H1 (cell line): ENCODE data around the gene DNASE2B. TPM values are rescaled to one million over a fixed set of nuclear protein-coding genes. Genes with fewer than 3 reads are reported as not detected.

Experiments
- CTCF ChIA-PET: fragments of 300-600 bp; sonication (Branson Sonifier 250); formaldehyde crosslinking; loops from one replicate; lab custom pipeline; 2021; ENCODE audit not compliant: partially characterized antibody; lab: Charles Lee
- POLR2A ChIA-PET: fragments of 300-600 bp; sonication (Branson Sonifier 250); formaldehyde crosslinking; loops from one replicate; lab custom pipeline; 2021; ENCODE audit warnings: inconsistent platforms; ENCODE audit not compliant: partially characterized antibody; lab: Charles Lee
- DNase-seq, 2 experiments: peaks; one replicate each; pipeline versions ENCODE4 v3.0.0 to v3.0.0-alpha.2; 2010 to 2022; ENCODE audit warnings: low spot score in 2 of 2, low read depth in 1 of 2, mixed read lengths in 1 of 2
- FAIRE-seq: peaks from 2 replicates; lab custom pipeline; 2011; peaks lifted over from hg19 to GRCh38; lab: Jason Lieb, UNC
- H2AFZ ChIP-seq: 2 replicates; pipeline ENCODE4 v1.8.1; 2012; ENCODE audit warnings: low read length, inconsistent platforms
- H2AK5ac ChIP-seq: 2 replicates; pipeline ENCODE4 v1.6.1; 2013; ENCODE audit warnings: low read depth, low read length
- H2BK120ac ChIP-seq: replicated peaks from 2 replicates; pipeline ENCODE3; 2013; ENCODE audit warnings: low read depth, low read length, inconsistent platforms
- H2BK12ac ChIP-seq: 2 replicates; pipeline ENCODE4 v1.6.1; 2013; ENCODE audit warnings: low read depth, low read length
- H2BK15ac ChIP-seq: 2 replicates; pipeline ENCODE4 v1.6.1; 2013; ENCODE audit warnings: low read length
- H2BK20ac ChIP-seq: 2 replicates; pipeline ENCODE4 v1.6.1; 2013; ENCODE audit warnings: low read length
- H2BK5ac ChIP-seq: 2 replicates; pipeline ENCODE4 v1.6.1; 2013; ENCODE audit warnings: low read depth, low read length
- H3K14ac ChIP-seq: 2 replicates; pipeline ENCODE4 v1.6.1; 2013; ENCODE audit warnings: inconsistent platforms; ENCODE audit not compliant: insufficient read length
- H3K18ac ChIP-seq: 2 replicates; pipeline ENCODE4 v1.6.1; 2013; ENCODE audit warnings: low read length; ENCODE audit errors: extremely low read depth
- H3K23ac ChIP-seq: 2 replicates; pipeline ENCODE4 v1.6.1; 2013; ENCODE audit warnings: inconsistent platforms; ENCODE audit not compliant: insufficient read length
- H3K23me2 ChIP-seq: 2 replicates; pipeline ENCODE4 v1.6.1; 2013; ENCODE audit warnings: low read depth, low read length
- H3K27ac ChIP-seq: 2 replicates; pipeline ENCODE4 v1.6.1; 2011; ENCODE audit warnings: low read depth, low read length, inconsistent platforms
- H3K27me3 ChIP-seq, 4 experiments: replicated peaks in 1 of 4; 1 replicate in 1 of 4; 2 replicates in 3 of 4; pipeline versions ENCODE4 v1.6.1 to v1.8.1; 2011 to 2013; ENCODE audit warnings: low read length in 3 of 4, mild to moderate bottlenecking in 3 of 4, inconsistent platforms in 2 of 4, mixed read lengths in 2 of 4, moderate library complexity in 1 of 4; ENCODE audit not compliant: control insufficient read depth in 3 of 4, insufficient read depth in 3 of 4; ENCODE audit errors: extremely low read depth in 1 of 4
- H3K36me3 ChIP-seq, 4 experiments: 2 replicates each; pipeline versions ENCODE4 v1.6.1 to v1.8.1; 2011 to 2013; ENCODE audit warnings: mild to moderate bottlenecking in 4 of 4, low read length in 3 of 4, moderate library complexity in 2 of 4, control low read depth in 1 of 4, inconsistent platforms in 1 of 4; ENCODE audit not compliant: insufficient read depth in 4 of 4, control insufficient read depth in 2 of 4
- H3K4ac ChIP-seq: replicated peaks from 2 replicates; pipeline ENCODE3; 2013; ENCODE audit warnings: low read length, low read depth, mixed read lengths, inconsistent platforms; ENCODE audit not compliant: insufficient read length
- H3K4me1 ChIP-seq, 4 experiments: replicated peaks in 1 of 4; 1 replicate in 1 of 4; 2 replicates in 3 of 4; pipeline versions ENCODE4 v1.6.1 to v1.8.1; 2011 to 2013; ENCODE audit warnings: low read length in 3 of 4, inconsistent platforms in 2 of 4, mixed read lengths in 1 of 4; ENCODE audit not compliant: insufficient read depth in 4 of 4, control insufficient read depth in 3 of 4
- H3K4me2 ChIP-seq, 2 experiments: 2 replicates each; pipeline versions ENCODE4 v1.6.1 to v1.8.1; 2011 to 2013; ENCODE audit warnings: low read depth in 2 of 2, low read length in 2 of 2, control low read depth in 1 of 2, inconsistent platforms in 1 of 2, mild to moderate bottlenecking in 1 of 2; ENCODE audit not compliant: insufficient read depth in 1 of 2
- H3K4me3 ChIP-seq, 4 experiments: fragments of 200-600, 300-600 bp in 1 of 4; sonication (generic), shearing (Covaris generic), sonication (Bioruptor Twin) in 1 of 4; 2 replicates each; pipeline versions ENCODE4 v1.5.1 to v1.8.1; 2011 to 2016; ENCODE audit warnings: low read length in 4 of 4, low read depth in 3 of 4, control low read depth in 2 of 4, inconsistent platforms in 2 of 4, mild to moderate bottlenecking in 2 of 4, mixed read lengths in 1 of 4, moderate library complexity in 1 of 4; ENCODE audit not compliant: insufficient read depth in 2 of 4; ENCODE audit errors: extremely low read depth in 1 of 4
- H3K56ac ChIP-seq: replicated peaks from 2 replicates; pipeline ENCODE3; 2013; ENCODE audit warnings: low read depth, mild to moderate bottlenecking, mixed read lengths, low read length, inconsistent platforms; ENCODE audit not compliant: insufficient read length
- H3K79me1 ChIP-seq: 2 replicates; pipeline ENCODE4 v1.6.1; 2013; ENCODE audit warnings: low read depth, low read length, control low read depth
- H3K79me2 ChIP-seq, 2 experiments: 2 replicates each; pipeline versions ENCODE4 v1.6.1 to v1.8.1; 2012 to 2013; ENCODE audit warnings: low read length in 2 of 2, mild to moderate bottlenecking in 2 of 2, inconsistent platforms in 1 of 2; ENCODE audit not compliant: insufficient read depth in 2 of 2, control insufficient read depth in 1 of 2
- H3K9ac ChIP-seq, 4 experiments: replicated peaks in 1 of 4; 1 replicate in 1 of 4; 2 replicates in 3 of 4; pipeline versions ENCODE4 v1.6.1 to v1.8.1; 2011 to 2013; ENCODE audit warnings: low read depth in 3 of 4, low read length in 3 of 4, control low read depth in 2 of 4, mild to moderate bottlenecking in 2 of 4, moderate library complexity in 2 of 4, inconsistent platforms in 1 of 4; ENCODE audit errors: extremely low read depth in 1 of 4
- H3K9me3 ChIP-seq, 2 experiments: 2 replicates each; pipeline versions ENCODE4 v1.6.1 to v1.8.1; 2012 to 2013; ENCODE audit warnings: mild to moderate bottlenecking in 2 of 2, moderate library complexity in 2 of 2, control low read depth in 1 of 2, inconsistent platforms in 1 of 2, low read depth in 1 of 2, low read length in 1 of 2, mixed read lengths in 1 of 2; ENCODE audit not compliant: insufficient read depth in 2 of 2
- H4K20me1 ChIP-seq, 2 experiments: replicated peaks in 1 of 2; 2 replicates each; pipeline versions ENCODE3 to v1.8.1; 2011 to 2013; ENCODE audit warnings: inconsistent platforms in 2 of 2, low read length in 2 of 2, mild to moderate bottlenecking in 1 of 2; ENCODE audit not compliant: insufficient read depth in 2 of 2, control insufficient read depth in 1 of 2
- H4K5ac ChIP-seq: 2 replicates; pipeline ENCODE4 v1.6.1; 2013; ENCODE audit warnings: low read length, low read depth, mixed read lengths, inconsistent platforms; ENCODE audit not compliant: insufficient read length
- H4K8ac ChIP-seq: 2 replicates; pipeline ENCODE4 v1.8.0; 2013; ENCODE audit warnings: mild to moderate bottlenecking, moderate library complexity, low read length, inconsistent platforms; ENCODE audit not compliant: insufficient read depth; ENCODE audit errors: extremely low read depth
- H4K91ac ChIP-seq: replicated peaks from 2 replicates; pipeline ENCODE3; 2013; ENCODE audit warnings: low read length, mixed read lengths, inconsistent platforms; ENCODE audit not compliant: insufficient read length
- ASH2L ChIP-seq: fragments of 200-600, 300-600 bp; sonication (generic); IDR thresholded peaks from one replicate; pipeline ENCODE4 v1.7.1; 2017; ENCODE audit warnings: low read length
- CREB1 ChIP-seq: IDR thresholded peaks from 2 replicates; pipeline ENCODE4 v1.6.1; 2012; ENCODE audit warnings: inconsistent platforms
- MAFK ChIP-seq: IDR thresholded peaks from 2 replicates; pipeline ENCODE4 v1.6.1; 2012; ENCODE audit warnings: low read depth, mild to moderate bottlenecking, improper control_type of control experiment, low read length
- NANOG ChIP-seq: IDR thresholded peaks from 2 replicates; pipeline ENCODE4 v1.6.1; 2011; ENCODE audit warnings: low read length, low read depth, mild to moderate bottlenecking, inconsistent platforms; ENCODE audit not compliant: insufficient read depth, poor library complexity, severe bottlenecking
- NRF1 ChIP-seq: IDR thresholded peaks from 2 replicates; pipeline ENCODE4 v1.6.1; 2011; ENCODE audit warnings: mild to moderate bottlenecking, low read depth, low read length, improper control_type of control experiment
- POLR2A ChIP-seq, 2 experiments: IDR thresholded peaks; 1 replicate in 1 of 2; 2 replicates in 1 of 2; pipeline ENCODE4 v1.6.1; 2011; ENCODE audit warnings: low read depth in 2 of 2, low read length in 2 of 2, mild to moderate bottlenecking in 2 of 2; ENCODE audit errors: control extremely low read depth in 1 of 2
- RFX5 ChIP-seq: IDR thresholded peaks from 2 replicates; pipeline ENCODE4 v1.6.1; 2011; ENCODE audit warnings: low read depth, low read length, improper control_type of control experiment, borderline replicate concordance
- SAP30 ChIP-seq: fragments of 300-600 bp; sonication (generic); IDR thresholded peaks from 2 replicates; pipeline ENCODE4 v1.7.1; 2012; ENCODE audit warnings: low read length, moderate library complexity, mild to moderate bottlenecking, inconsistent platforms; ENCODE audit not compliant: insufficient read depth, insufficient replicate concordance
- SP1 ChIP-seq: IDR thresholded peaks from 2 replicates; pipeline ENCODE4 v1.6.1; 2011; ENCODE audit warnings: low read depth, low read length
- WGBS, 2 experiments: shearing (Covaris generic) in 1 of 2; methylation state at CpG; one replicate each; pipeline versions ENCODE4 v1.1.6 to v1.1.7; 2013 to 2015; ENCODE audit warnings: low lambda C conversion rate in 2 of 2, mixed read lengths in 2 of 2, inconsistent platforms in 1 of 2, low coverage in 1 of 2, missing lambda C conversion rate in 1 of 2; ENCODE audit not compliant: insufficient replicate concordance in 2 of 2, insufficient coverage in 1 of 2, insufficient read length in 1 of 2; ENCODE audit errors: extremely low coverage in 1 of 2, missing lambda C conversion rate in 1 of 2; 5-methylcytosine and 5-hydroxymethylcytosine counted together
- polyA plus RNA-seq, 7 experiments: library from polyadenylated mRNA; depleted of rRNA in 3 of 7; stranded (reverse) in 5 of 7; unstranded in 2 of 7; fragments of >200 nt in 5 of 7; fragments of 200-250 nt in 2 of 7; gene quantifications; 1 replicate in 5 of 7; 2 replicates in 1 of 7; 4 replicates in 1 of 7; pipeline versions ENCODE4 v1.2.1 to v1.2.3, GENCODE V29; 2011 to 2013; ENCODE audit warnings: missing spikeins in 2 of 7, mixed read lengths in 2 of 7
- total RNA-seq: library from RNA; stranded (reverse); fragmentation: NEBNext Ultra II Directional; extraction: Animal tissue kit (Norgen Biotek cat#: 25700); gene quantifications from 2 replicates; pipeline ENCODE4 v1.2.1, GENCODE V29; 2021
- TF ChIP-seq, protein P1 (sequence below), 3 experiments: IDR thresholded peaks; 1 replicate in 2 of 3; 2 replicates in 1 of 3; pipeline versions ENCODE4 v1.5.1 to v1.6.1; 2011; ENCODE audit warnings: low read length in 3 of 3, mild to moderate bottlenecking in 3 of 3, inconsistent platforms in 2 of 3, low read depth in 1 of 3, moderate library complexity in 1 of 3; ENCODE audit not compliant: insufficient read depth in 1 of 3; ENCODE audit errors: control extremely low read depth in 1 of 3
- TF ChIP-seq, protein P2 (sequence below): IDR thresholded peaks from 2 replicates; pipeline ENCODE4 v1.6.1; 2012; ENCODE audit warnings: inconsistent platforms

DNASE2B gene
- total and polyA plus RNA-seq, 2 of the 8 experiments (the other 6 are each of a cell fraction or from before 2014, with no cell fraction given): not detected

DNA sequence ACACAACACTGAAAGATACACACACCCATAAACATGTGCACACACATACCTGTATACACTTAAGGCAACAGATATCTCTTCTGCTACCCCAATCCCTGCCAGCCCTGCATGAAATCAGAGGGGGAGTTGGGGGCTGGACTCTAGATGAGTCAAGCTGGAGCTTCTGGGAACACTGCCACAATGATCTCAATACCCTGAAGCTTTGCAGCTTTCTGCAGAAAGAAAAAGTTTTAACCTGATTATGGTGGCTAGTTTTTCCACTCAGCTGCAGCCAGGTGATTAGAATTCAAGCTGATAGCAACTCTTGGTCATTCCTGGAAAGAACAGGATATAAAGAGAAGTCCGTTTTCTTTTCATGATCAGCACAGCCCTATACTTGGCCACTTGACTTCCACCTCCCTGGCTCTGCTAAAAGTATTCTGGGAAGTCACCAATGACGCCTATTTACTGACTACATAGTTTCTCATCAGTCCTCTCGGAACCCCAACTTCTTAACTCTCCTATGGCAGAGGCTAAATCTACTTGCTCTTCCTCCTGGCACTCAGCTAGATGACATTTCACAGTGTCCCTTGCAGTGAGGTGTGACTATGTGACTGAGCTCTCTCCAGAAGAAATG is 20.7 kb upstream of the DNASE2B start:
- H3K36me3 ChIP-seq: no peaks in the 10 kb centered on the region; a peak in 1 of 8 replicates
- H3K27me3 ChIP-seq: no peaks in the 10 kb centered on the region
- H2BK20ac ChIP-seq: no peak overlapping the region
- no peak overlapping the region for H2BK120ac ChIP-seq
- DNase-seq (no peak), FAIRE-seq (no peak)
- no peak overlapping the region for H3K14ac ChIP-seq
- CTCF ChIA-PET: interaction anchor here (0.7 to 1.9 kb wide), 2 partner anchors 9 to 528 kb away, joined by 3 to 5 read pairs; no protein-coding TSS in a partner anchor
- no peak overlapping the region for H2AFZ ChIP-seq
- H3K27ac ChIP-seq: no peak overlapping the region
- no peak overlapping the region for H2BK5ac ChIP-seq
- no peak overlapping the region for H4K5ac ChIP-seq
- H3K4ac ChIP-seq: no peak overlapping the region
- H3K18ac ChIP-seq: no peak overlapping the region
- H4K8ac ChIP-seq: no peak overlapping the region
- no peaks in the 10 kb centered on the region for H4K20me1 ChIP-seq
- H3K23me2 ChIP-seq: no peaks in the 10 kb centered on the region
- H2AK5ac ChIP-seq: no peak overlapping the region
- no peak overlapping the region for H4K91ac ChIP-seq
- peaks cover 0 to 2% (median 0%) of the 10 kb centered on the region in 4 experiments; a peak in 2 of 7 replicates for H3K4me1 ChIP-seq
- no peak overlapping the region for H2BK12ac ChIP-seq
- H3K9me3 ChIP-seq: no peaks in the 10 kb centered on the region
- 74% methylated on average over 3 of the region's 3 CpGs; no CpG with 5 or more reads in 1 of the 2 experiments for WGBS, 2 experiments
- no peak overlapping the region for H3K23ac ChIP-seq
- no peak overlapping the region for H3K4me3 ChIP-seq
- H3K4me2 ChIP-seq: no peak overlapping the region
- H3K9ac ChIP-seq: no peak overlapping the region
- POLR2A ChIA-PET: no interaction called here
- H3K79me1 ChIP-seq: no peaks in the 10 kb centered on the region
- no peaks in the 10 kb centered on the region for H3K79me2 ChIP-seq
- no peak overlapping the region for H2BK15ac ChIP-seq
- no peak overlapping the region for H3K56ac ChIP-seq
- TF ChIP-seq, protein P1, sequence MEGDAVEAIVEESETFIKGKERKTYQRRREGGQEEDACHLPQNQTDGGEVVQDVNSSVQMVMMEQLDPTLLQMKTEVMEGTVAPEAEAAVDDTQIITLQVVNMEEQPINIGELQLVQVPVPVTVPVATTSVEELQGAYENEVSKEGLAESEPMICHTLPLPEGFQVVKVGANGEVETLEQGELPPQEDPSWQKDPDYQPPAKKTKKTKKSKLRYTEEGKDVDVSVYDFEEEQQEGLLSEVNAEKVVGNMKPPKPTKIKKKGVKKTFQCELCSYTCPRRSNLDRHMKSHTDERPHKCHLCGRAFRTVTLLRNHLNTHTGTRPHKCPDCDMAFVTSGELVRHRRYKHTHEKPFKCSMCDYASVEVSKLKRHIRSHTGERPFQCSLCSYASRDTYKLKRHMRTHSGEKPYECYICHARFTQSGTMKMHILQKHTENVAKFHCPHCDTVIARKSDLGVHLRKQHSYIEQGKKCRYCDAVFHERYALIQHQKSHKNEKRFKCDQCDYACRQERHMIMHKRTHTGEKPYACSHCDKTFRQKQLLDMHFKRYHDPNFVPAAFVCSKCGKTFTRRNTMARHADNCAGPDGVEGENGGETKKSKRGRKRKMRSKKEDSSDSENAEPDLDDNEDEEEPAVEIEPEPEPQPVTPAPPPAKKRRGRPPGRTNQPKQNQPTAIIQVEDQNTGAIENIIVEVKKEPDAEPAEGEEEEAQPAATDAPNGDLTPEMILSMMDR (IDR thresholded peaks at IDR 0.05; ENCODE audit: control extremely low read depth in 1 of 3, insufficient read depth in 1 of 3, low read depth in 1 of 3, low read length in 3 of 3): no peak
- TF ChIP-seq RFX5 (no peak), ASH2L (no peak), CREB1 (no peak), NANOG (no peak), NRF1 (no peak), SAP30 (no peak), SP1 (no peak), MAFK (no peak), POLR2A (IDR thresholded peaks at IDR 0.05; ENCODE audit: control extremely low read depth in 1 of 2, low read depth in 2 of 2, low read length in 2 of 2) (no peak)
- TF ChIP-seq, protein P2, sequence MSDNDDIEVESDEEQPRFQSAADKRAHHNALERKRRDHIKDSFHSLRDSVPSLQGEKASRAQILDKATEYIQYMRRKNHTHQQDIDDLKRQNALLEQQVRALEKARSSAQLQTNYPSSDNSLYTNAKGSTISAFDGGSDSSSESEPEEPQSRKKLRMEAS: no peak
